MCF 10A (cell line): Measurements from ENCODE around the gene SRPX2. TPM values are rescaled to one million over a fixed set of nuclear protein-coding genes. Genes with fewer than 3 reads are reported as not detected.
"Not testable (repeated sequence)": the region's sequence is repeated elsewhere in the genome, so short reads cannot be mapped to it uniquely, and the experiment has no call there.

ENCODE experiments used
- BruUV-seq: library from RNA; stranded (reverse); fragments of 400-500 nt; replicated peaks from 2 replicates; lab custom pipeline; 2021; lab: Mats Ljungman, UMichigan
- CTCF ChIA-PET: fragments of 300-600 bp; sonication (Branson Sonifier 250); formaldehyde crosslinking; extraction: SDS; loops from one replicate; lab custom pipeline; 2021; ENCODE audit warnings: antibody characterized with exemption, inconsistent platforms; lab: Yijun Ruan, JAX
- POLR2A ChIA-PET: fragments of 300-600, 350-650 bp; sonication (Branson Sonifier 250); formaldehyde crosslinking; extraction: SDS; loops from one replicate; lab custom pipeline; 2020; ENCODE audit warnings: antibody characterized with exemption, inconsistent platforms; lab: Yijun Ruan, JAX
- DNase-seq: peaks from one replicate; pipeline ENCODE4 v3.0.0-alpha.2; 2018; ENCODE audit not compliant: unreplicated experiment
- H3K27ac Mint-ChIP-seq: one replicate; pipeline ENCODE4 v1.8.0; 2022; ENCODE audit warnings: mild to moderate bottlenecking, low read depth, mixed read lengths; ENCODE audit not compliant: unreplicated experiment
- H3K27me3 Mint-ChIP-seq: one replicate; pipeline ENCODE4 v1.8.0; 2022; ENCODE audit warnings: mixed read lengths; ENCODE audit not compliant: insufficient read depth, unreplicated experiment
- H3K36me3 Mint-ChIP-seq: one replicate; pipeline ENCODE4 v1.8.0; 2022; ENCODE audit warnings: mild to moderate bottlenecking, moderate library complexity, mixed read lengths; ENCODE audit not compliant: insufficient read depth, unreplicated experiment
- H3K4me1 Mint-ChIP-seq: one replicate; pipeline ENCODE4 v1.8.0; 2022; ENCODE audit warnings: mixed read lengths; ENCODE audit not compliant: insufficient read depth, unreplicated experiment
- H3K4me3 Mint-ChIP-seq: one replicate; pipeline ENCODE4 v1.8.0; 2022; ENCODE audit warnings: mild to moderate bottlenecking, moderate library complexity, mixed read lengths; ENCODE audit not compliant: unreplicated experiment
- H3K9me3 Mint-ChIP-seq: one replicate; pipeline ENCODE4 v1.8.0; 2022; ENCODE audit warnings: mixed read lengths; ENCODE audit not compliant: unreplicated experiment
- CTCF ChIP-seq: fragments of 200-600 bp; IDR thresholded peaks from one replicate; pipeline ENCODE4 v1.8.0; 2022; ENCODE audit warnings: antibody characterized with exemption, mild to moderate bottlenecking; ENCODE audit not compliant: unreplicated experiment
- intact Hi-C: fragments of 100-400 bp; cut with micrococcal nuclease; formaldehyde crosslinking; loops from 2 replicates; pipeline ENCODE4 v1.14.1; 2022
- total RNA-seq: library from RNA; stranded (reverse); gene quantifications from 2 replicates; pipeline ENCODE4 v1.2.3, GENCODE V29; 2022

The SRPX2 gene
- total RNA-seq, 1 experiment from 2014 or later, result 4.7 TPM

GRCh38 chrX:100719139-100719538 lies 75.1 kb downstream of the SRPX2 start:
- Mint-ChIP-seq H3K4me1 (no peaks in the 10 kb centered on the region), H3K27ac (no peak overlapping the region), H3K9me3 (peaks cover 9% of the 10 kb centered on the region), H3K27me3 (peaks cover 16% of the 10 kb centered on the region), H3K36me3 (no peaks in the 10 kb centered on the region), H3K4me3 (no peak overlapping the region)
- ChIA-PET POLR2A (interaction anchor here (1.1 kb wide), 1 partner anchor 12 kb away, joined by 3 read pairs; no protein-coding TSS in a partner anchor), CTCF (no interaction called here)
- DNase-seq, result no peak
- TF ChIP-seq CTCF, result no peak
- intact Hi-C loops, result no loop called here
- no TSS peak for BruUV-seq

DNA sequence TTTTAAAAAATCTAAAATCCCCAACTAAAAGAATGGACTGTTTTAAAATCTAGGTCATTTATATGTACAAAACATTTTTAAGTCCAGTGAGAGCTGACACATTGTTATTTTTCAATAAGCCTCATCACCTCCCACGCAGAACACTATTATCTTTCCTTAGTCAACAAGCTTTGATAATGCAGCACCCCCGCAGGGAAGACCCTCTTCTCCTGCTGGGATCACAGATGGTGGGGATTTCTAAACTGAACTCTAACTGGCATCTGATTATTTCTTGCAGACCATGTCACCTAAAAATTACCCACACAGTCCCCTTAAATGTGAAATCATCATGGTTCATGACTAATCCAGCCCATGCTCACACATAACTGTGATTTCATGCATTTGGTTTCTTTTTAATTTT lies 76.3 kb downstream of the SRPX2 start:
- CTCF ChIA-PET, result no interaction called here
- Mint-ChIP-seq H3K4me3 (no peak overlapping the region), H3K9me3 (peaks cover 9% of the 10 kb centered on the region)

DNA sequence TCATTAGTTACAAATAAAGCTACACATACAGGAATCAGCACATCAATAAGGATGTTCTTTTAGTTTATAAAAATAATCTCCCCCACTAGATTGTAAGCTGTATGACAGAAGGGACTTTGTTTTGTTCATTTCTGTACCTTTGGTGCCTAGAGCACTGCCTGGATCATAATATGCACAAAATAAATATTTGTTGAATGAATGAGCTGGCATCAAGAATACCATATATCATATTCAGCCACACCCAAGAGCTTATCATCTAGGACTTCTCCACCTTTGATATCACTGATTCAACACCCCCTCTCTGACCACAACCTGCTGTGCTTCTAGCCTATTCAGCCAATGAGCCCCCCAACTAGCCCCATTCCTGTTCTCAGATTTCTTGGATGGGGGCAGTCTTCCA lies 77.3 kb downstream of the SRPX2 start:
- Mint-ChIP-seq H3K4me3 (no peak overlapping the region), H3K27ac (no peak overlapping the region), H3K4me1 (no peaks in the 10 kb centered on the region), H3K9me3 (peaks cover 9% of the 10 kb centered on the region), H3K27me3 (peaks cover 17% of the 10 kb centered on the region), H3K36me3 (no peaks in the 10 kb centered on the region)
- TF ChIP-seq CTCF, result no peak
- intact Hi-C loops, result no loop called here
- ChIA-PET POLR2A (interaction anchor here (0.7 kb wide), 1 partner anchor 10 kb away, joined by 4 read pairs; no protein-coding TSS in a partner anchor), CTCF (interaction anchor here (0.6 to 1.4 kb wide), 4 partner anchors 8 to 50 kb away, joined by 3 to 4 read pairs (median 3); no protein-coding TSS in a partner anchor)
- no peak for DNase-seq
- no TSS peak for BruUV-seq

More for the DNA sequence above, 76.3 kb downstream of the SRPX2 start:
- Mint-ChIP-seq H3K4me1 (no peaks in the 10 kb centered on the region), H3K27me3 (peaks cover 16% of the 10 kb centered on the region), H3K36me3 (no peaks in the 10 kb centered on the region), H3K27ac (no peak overlapping the region)
- no peak for DNase-seq
- POLR2A ChIA-PET, result no interaction called here
- intact Hi-C loops, result no loop called here
- no peak for TF ChIP-seq CTCF
- BruUV-seq, result no TSS peak

- CTCF ChIA-PET, BruUV-seq, intact Hi-C loops, H3K4me1 Mint-ChIP-seq, H3K4me3 Mint-ChIP-seq, H3K27ac Mint-ChIP-seq, DNase-seq, POLR2A ChIA-PET, H3K9me3 Mint-ChIP-seq, H3K36me3 Mint-ChIP-seq: not testable (repeated sequence)
- H3K27me3 Mint-ChIP-seq, result peaks cover 28% of the 10 kb centered on the region
Measured at GRCh38 chrX:100724006-100724405, 80.0 kb downstream of the SRPX2 start.

Other genes starting within 250 kb of the SRPX2 start
- gene PCDH19, start 233.9 kb upstream of the SRPX2 start, total RNA-seq, result 0.12 and 0.70 TPM in 2 replicates
- gene TNMD, start 59.3 kb upstream of the SRPX2 start, total RNA-seq, result not detected in 2 replicates
- 4.9 and 5.6 TPM in 2 replicates for gene TSPAN6, start 7.4 kb upstream of the SRPX2 start, total RNA-seq
- gene SYTL4, start 87.9 kb downstream of the SRPX2 start, total RNA-seq, result 1.9 and 2.1 TPM in 2 replicates
- gene CSTF2, start 176.2 kb downstream of the SRPX2 start, total RNA-seq, result 26.7 and 28.4 TPM in 2 replicates
- not detected in 2 replicates for gene NOX1, start 230.2 kb downstream of the SRPX2 start, total RNA-seq